ENCODE results near the gene MOXD1.
"Not testable (repeated sequence)": the region's sequence is repeated elsewhere in the genome, so short reads cannot be mapped to it uniquely, and the experiment has no call there.

DNA sequence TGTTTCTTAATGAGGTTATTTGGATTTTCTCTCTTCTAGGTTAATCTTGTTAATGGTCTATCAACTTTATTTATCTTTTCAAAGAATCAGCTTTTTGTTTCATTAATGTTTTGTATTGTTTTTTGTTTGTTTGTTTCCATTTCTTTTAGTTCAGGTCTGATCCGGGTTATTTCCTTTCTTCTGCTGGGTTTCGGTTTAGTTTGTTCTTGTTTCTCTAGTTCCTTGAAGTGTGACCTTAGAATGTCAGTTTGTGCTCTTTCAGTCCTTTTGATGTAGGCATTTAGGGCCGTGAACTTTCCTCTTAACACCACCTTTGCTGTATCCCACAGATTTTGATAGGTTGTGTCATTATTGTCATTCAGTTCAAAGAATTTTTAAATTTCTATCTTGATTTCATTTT is 49.3 kb downstream of the MOXD1 start:
- not testable (repeated sequence) for TF ChIP-seq SUZ12 (IDR thresholded peaks at IDR 0.05; ENCODE audit: extremely low read depth, insufficient read depth, insufficient read length); ZNF274 (IDR thresholded peaks at IDR 0.05; ENCODE audit: low read depth, low read length); YY1 (IDR thresholded peaks at IDR 0.05; ENCODE audit: insufficient read depth, insufficient read length)

Data from NT2/D1 (cell line).